GM21529 (cell line): ENCODE results near the gene SLC9C2.

Experiments
- ATAC-seq: cut with Tn5 transposase; IDR thresholded peaks from one replicate; pipeline ENCODE4 v1.9.1; 2021; ENCODE audit not compliant: unreplicated experiment

The SLC9C2 gene

DNA sequence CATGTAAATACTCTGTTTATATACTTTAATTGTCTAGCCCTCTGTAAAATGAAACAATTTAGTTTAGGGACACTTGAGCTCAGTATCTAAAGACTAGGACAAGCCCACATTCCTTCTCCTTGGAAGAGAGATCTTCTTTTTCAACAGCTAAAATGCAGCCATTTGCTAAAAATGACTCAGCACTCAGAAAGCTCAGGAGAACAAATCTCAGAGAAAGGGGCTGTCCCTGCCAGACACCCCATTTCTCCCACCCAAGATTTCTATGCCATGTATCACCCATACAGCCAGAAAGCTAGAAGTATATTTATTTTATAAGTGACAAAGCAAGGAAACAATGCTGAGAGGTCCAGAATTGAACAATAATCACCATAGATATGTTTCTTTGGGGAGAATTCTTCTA lies 148.9 kb downstream of the SLC9C2 start:
- no peak for ATAC-seq

GRCh38 chr1:173451981-173452380 lies 150.9 kb downstream of the SLC9C2 start:
- no peak for ATAC-seq
